Measurements from ENCODE around the gene DNAAF1. TPM values are rescaled to one million over a fixed set of nuclear protein-coding genes. Genes with fewer than 3 reads are reported as not detected.

Gene DNAAF1
- total RNA-seq (2022; extraction: Qiagen RNA extraction), result 0.23 to 0.59 TPM (median 0.38 TPM) in 5 replicates

GRCh38 chr16:84144859-84145639 lies at the start of gene DNAAF1, which contains the start of gene HSDL1:
DNAAF1 (plus strand) TSS chr16:84145308; CDS start chr16:84145441, 133 bp downstream.
HSDL1 (minus strand) TSS chr16:84145177; CDS start chr16:84131321, 13,856 bp downstream.

GRCh38 chr16:84116720-84117493 lies 28.2 kb upstream of the DNAAF1 start, which contains the start of gene MBTPS1:
MBTPS1 (minus strand) TSS chr16:84116942; CDS start chr16:84101783, 15,159 bp downstream.

GRCh38 chr16:84186685-84187437 lies 41.8 kb downstream of the DNAAF1 start, which contains the start of gene TAF1C:
TAF1C (minus strand) TSS chr16:84187057; CDS start chr16:84184988, 2,069 bp downstream.

GRCh38 chr16:84190731-84191388 lies 45.8 kb downstream of the DNAAF1 start, which contains the start of gene ADAD2:
ADAD2 (plus strand) TSS chr16:84191157; CDS start chr16:84191231, 74 bp downstream.

Other genes starting within 250 kb of the DNAAF1 start
- gene MLYCD, start 246.2 kb upstream of the DNAAF1 start, total RNA-seq (2022; extraction: Qiagen RNA extraction), result 1.3 to 2.3 TPM (median 1.9 TPM) in 5 replicates
- 15.0 to 31.1 TPM (median 16.1 TPM) in 5 replicates for gene OSGIN1, start 192.1 kb upstream of the DNAAF1 start, total RNA-seq (2022; extraction: Qiagen RNA extraction)
- gene NECAB2, start 177.1 kb upstream of the DNAAF1 start, total RNA-seq (2022; extraction: Qiagen RNA extraction), result 1.4 to 2.9 TPM (median 2.4 TPM) in 5 replicates
- 0.46 TPM in 1 of 5 replicates, not detected in the others for gene SLC38A8, start 102.5 kb upstream of the DNAAF1 start, total RNA-seq (2022; extraction: Qiagen RNA extraction)
- 38.6 to 49.9 TPM (median 42.9 TPM) in 5 replicates for gene MBTPS1, start 28.4 kb upstream of the DNAAF1 start, total RNA-seq (2022; extraction: Qiagen RNA extraction)
- gene HSDL1, start 131 bp upstream of the DNAAF1 start, total RNA-seq (2022; extraction: Qiagen RNA extraction), result 17.9 to 20.4 TPM (median 18.9 TPM) in 5 replicates
- gene TAF1C, start 41.7 kb downstream of the DNAAF1 start, total RNA-seq (2022; extraction: Qiagen RNA extraction), result 23.6 to 29.7 TPM (median 28.6 TPM) in 5 replicates
- not detected in 5 replicates for gene ADAD2, start 45.8 kb downstream of the DNAAF1 start, total RNA-seq (2022; extraction: Qiagen RNA extraction)
- gene KCNG4, start 94.7 kb downstream of the DNAAF1 start, total RNA-seq (2022; extraction: Qiagen RNA extraction), result not detected in 5 replicates
- gene WFDC1, start 149.6 kb downstream of the DNAAF1 start, total RNA-seq (2022; extraction: Qiagen RNA extraction), result not detected in 5 replicates
- gene ATP2C2, start 223.2 kb downstream of the DNAAF1 start, total RNA-seq (2022; extraction: Qiagen RNA extraction), result 0.09 to 0.32 TPM (median 0.16 TPM) in 5 replicates